GM15510 (cell line): Measurements from ENCODE around the gene RCCD1.

Source experiments
- POLR2A ChIP-seq: IDR thresholded peaks from 3 replicates; pipeline ENCODE4 v1.6.1; 2011; ENCODE audit warnings: borderline replicate concordance; ENCODE audit not compliant: insufficient read length; ENCODE audit errors: extremely low read depth

The RCCD1 gene

GRCh38 chr15:90970274-90970673 lies 15.6 kb downstream of the RCCD1 start:
- TF ChIP-seq POLR2A = no peak

DNA sequence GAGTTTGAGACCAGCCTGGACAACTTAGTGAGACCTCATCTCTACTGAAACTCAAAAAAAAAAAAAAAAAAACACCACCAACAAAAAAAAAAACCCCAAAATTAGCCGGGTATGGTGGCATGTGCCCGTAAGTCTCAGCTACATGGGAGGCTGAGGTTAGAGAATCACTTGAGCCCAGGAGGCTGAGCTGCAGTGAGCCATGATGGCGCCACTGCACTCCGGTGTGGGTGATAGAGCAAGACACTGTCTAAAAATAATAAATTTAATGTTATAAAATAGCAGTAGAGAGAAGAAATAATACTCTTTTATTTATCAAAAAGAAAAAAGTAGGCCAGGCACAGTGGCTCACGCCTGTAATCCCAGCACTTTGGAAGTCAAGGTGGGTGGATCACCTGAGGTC lies 17.4 kb downstream of the RCCD1 start:
- TF ChIP-seq POLR2A = no peak

GRCh38 chr15:90974216-90974615 lies 19.5 kb downstream of the RCCD1 start:
- TF ChIP-seq POLR2A = no peak

DNA sequence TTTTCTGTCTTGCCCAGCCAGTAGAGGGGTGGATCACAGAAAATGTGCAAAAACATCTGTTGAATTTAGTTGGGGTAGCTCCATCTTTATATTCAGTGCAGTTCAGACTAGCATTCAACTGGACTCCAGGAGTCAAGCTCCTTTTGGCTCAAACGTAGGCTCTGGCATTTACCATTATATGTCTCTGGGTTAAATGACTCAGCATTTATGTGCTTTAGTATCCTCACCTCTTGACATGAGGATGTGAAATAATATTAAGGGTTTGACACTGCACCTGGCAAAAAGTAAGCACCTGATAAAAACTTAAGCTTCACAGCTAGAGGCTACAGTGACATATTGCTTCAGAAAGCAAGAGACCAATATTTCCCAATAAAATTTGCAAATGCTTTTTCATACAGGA lies 24.9 kb downstream of the RCCD1 start:
- TF ChIP-seq POLR2A = no peak

DNA sequence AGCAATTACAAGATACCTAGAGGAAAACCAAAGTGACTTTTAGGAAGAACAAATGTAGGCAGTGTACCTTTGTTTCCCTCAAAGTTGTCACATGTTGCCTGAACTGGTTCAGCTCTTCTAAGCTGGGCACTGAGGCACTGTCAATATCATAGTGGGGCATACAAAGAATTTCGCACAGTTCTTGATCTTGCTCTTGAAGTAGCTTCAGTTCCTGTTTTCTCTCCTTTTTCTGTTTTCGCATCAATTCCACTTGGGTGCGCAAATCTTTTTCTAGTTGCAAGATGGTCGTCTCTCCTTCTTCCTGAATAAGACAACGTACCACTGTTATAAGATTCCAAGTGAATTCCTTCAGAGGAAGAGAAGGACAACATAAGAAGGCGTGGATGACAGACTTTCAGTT lies 27.0 kb downstream of the RCCD1 start:
- TF ChIP-seq POLR2A = no peak

DNA sequence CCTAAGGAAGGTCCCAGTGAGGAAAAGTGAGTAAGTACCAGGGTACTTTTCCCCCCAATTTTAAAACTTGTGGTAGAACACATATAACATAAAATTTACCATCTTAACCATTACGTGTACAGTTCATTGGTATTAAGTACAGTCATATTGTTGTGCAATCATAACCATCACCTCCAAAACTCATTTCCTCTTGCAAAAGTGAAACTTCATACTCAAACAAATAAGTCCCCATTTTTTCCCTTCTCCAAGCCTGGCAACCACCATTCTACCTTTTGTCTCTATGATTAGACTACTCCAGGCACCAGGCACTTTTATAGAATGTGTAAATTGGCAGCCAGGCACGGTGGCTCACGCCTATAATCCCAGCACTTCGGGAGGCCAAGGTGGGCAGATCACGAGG lies 27.5 kb downstream of the RCCD1 start:
- TF ChIP-seq POLR2A = no peak

DNA sequence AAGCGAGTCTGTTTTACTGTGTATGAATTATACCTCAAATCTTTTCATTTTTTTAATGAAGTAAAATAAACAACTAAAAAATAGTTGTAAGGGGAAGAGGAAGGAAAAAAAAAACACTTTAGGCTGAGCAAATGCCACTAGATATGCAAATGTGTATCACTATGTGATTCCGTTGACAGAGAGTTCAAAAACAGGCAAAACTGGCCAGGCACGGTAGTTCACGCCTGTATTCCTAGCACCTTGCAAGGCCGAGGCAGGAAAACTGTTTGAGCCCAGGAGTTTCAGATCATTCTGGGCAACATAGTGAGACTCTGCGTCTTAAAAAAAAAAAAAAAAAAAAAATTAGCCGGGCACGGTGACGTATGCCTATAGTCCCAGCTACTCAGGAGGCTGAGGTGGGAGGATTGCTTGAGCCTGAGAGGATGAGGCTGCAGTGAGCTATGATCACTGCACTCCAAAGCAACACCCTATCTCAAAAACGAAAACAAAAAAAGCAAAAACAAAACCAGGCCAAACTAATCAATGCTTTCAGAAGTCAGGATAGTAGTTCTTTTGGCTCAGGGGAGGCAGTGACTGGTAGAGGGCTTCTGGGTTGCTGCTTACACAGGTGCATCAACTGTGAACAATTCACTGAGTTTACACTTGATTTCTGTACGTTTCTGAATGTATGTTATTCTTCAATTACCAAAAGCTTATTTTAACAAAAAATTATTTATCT lies 32.3 kb downstream of the RCCD1 start:
- peak; percentile 8 for TF ChIP-seq POLR2A

DNA sequence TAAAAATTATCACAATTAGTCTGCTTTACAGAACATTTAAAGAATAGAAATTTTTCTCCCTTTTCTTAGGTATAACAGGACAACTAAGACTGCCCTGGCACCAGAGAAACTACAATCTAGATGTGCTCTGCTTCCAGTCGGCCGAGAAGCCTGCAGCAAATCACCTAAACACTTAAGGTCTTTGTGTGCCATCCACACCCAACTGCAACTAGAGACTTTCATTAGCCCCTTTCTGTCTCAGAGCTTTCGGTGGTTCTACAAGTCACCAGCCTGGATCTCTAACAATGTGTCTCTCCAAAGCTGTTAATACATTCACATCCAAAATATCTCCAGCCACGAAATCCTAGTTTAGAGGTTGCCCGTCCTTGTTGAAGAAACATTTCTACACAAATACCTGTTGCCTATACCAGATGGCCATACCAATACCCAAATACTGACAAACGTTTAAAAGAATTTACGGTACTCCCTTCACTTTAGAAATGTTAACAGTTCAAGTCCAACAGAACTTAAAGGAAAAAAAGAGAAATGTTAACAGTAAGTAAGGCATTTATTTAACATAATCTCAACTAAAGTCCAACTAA lies 33.0 kb downstream of the RCCD1 start:
- TF ChIP-seq POLR2A = no peak

GRCh38 chr15:90988296-90988695 lies 33.6 kb downstream of the RCCD1 start:
- TF ChIP-seq POLR2A = no peak

GRCh38 chr15:90989040-90989768 lies 34.5 kb downstream of the RCCD1 start:
- TF ChIP-seq POLR2A = no peak

DNA sequence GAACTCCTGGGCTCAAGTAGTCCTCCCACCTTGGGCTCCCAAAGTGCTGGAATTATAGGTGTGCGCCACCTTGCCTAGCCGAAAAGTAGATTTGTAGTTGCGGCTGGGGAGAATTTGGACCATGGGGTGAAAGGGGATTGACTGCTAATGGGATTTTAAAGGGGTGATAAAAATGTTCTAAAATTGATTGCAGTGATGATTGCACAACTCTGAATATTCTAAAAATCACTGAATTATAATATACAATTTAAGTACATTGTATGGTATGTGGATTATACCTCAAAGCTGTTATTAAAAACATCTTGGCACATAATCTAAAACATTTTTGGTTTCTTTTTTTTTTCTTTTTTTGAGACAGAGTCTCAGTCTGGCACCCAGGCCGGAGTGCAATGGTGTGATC lies 35.8 kb downstream of the RCCD1 start:
- no peak for TF ChIP-seq POLR2A

DNA sequence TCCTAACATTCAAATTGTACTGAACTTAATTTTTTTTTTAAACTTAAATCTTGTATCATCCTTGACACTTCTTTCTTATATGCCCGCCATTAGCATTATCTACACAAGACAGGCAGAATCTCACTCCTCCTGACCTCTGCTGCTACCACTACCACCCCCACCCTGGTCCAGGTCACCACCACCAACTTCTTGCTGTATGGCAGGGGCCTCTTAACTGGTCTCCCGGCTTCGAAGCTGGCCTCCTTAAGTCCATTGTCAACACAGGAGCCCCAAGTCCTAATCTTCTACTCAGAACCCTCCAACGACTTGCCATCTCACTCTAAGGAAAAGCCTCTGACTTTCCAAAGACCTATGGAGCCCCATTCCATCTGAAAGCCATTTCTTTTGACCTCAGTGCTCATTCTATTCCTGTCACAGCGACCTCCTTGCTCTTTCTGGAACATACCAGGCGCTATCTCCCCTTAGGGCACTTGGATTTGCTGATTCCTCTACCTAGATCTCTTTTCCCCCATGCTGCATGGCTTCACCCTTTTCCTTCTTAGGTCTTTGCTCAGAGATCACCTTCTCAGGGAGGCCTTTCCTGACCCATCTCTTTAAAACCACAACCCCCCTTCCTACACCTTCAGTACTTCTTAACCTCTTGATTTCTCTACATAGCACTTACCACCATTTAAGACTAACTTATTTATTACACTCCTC lies 37.1 kb downstream of the RCCD1 start:
- TF ChIP-seq POLR2A = no peak

DNA sequence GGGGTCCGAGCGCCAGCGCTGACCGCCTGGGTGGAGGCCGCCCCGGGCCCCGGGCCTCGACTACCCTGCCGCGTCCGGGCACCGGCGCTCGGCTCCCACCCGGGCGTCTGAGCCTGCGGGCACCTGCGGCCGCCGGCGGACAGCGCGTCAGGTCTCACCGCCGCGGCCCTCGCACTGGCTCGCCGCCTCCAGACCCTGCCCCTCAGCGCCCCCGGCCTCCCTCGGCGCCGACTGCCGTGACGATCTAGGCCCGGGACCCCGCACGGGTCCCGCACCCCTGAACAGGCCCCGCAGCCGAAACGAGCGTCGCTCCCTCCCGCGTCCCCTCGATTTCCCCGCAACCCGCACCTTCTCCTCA lies 39.4 kb downstream of the RCCD1 start:
- no peak for TF ChIP-seq POLR2A

DNA sequence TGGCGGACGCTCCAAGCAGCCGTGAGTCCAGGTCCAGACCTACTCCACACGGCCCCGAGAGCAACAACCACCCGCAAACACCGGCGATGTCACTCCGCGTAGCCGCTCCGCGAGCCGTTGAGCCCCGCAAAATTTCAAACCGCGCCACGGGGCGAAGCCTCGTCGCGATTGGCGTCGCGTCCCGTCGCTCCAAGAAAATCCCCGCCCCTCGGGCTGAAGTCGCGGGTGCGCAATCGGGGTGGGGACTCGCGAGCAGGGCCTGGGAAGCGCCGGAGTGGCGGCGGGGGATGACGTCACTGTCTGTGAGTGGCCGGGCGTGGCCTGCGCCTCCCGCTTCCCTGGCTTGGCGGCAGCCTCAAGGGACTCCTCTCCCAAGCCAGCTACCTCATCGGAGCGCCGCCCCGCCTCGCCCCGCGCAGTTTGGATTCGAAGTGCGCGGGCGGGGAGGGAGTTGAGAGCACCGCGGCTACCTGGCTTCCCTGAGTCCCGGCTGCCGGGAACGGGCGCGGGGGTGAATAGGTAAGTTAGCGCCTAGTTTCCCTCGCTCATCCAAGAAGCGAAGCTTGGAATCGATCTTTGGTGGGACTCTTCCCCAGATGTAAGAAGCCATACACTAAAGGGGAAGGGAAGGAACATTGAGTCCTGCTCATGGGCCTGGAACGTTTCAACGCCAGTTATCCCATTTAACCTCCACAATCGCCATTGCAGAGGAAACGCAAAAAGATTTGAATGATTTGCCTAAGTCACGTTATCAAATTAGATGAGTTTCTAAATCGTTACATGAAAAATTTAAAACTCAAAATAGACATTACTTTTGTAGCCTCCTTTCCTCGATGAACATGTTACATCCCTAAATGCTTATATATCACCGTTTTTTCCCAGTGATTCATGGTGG lies 40.0 kb downstream of the RCCD1 start, which contains the start of gene PRC1:
PRC1 (minus strand) TSS at position 119 of the 895 bp plus-strand sequence; CDS start at position 1, 118 bp downstream.
- peak; percentile 84 for TF ChIP-seq POLR2A
